SK-N-SH (cell line): ENCODE measurements around the gene CASK. TPM values are rescaled to one million over a fixed set of nuclear protein-coding genes. Genes with fewer than 3 reads are reported as not detected.

Source experiments
- CTCF ChIA-PET: fragments of 300-600, 350-600 bp; formaldehyde crosslinking; extraction: SDS; loops from one replicate; lab custom pipeline; 2021; lab: Yijun Ruan, JAX
- POLR2A ChIA-PET: fragments of 350-600 bp; sonication (Branson Sonifier 250); formaldehyde crosslinking; extraction: SDS; loops from one replicate; lab custom pipeline; 2020; ENCODE audit warnings: antibody characterized with exemption, inconsistent platforms; lab: Yijun Ruan, JAX
- DNase-seq: peaks from one replicate; pipeline ENCODE4 v3.0.0; 2012
- H2AFZ ChIP-seq: fragments of 200-600 bp; sonication (generic); 2 replicates; pipeline ENCODE4 v1.8.1; 2016; ENCODE audit warnings: antibody characterized with exemption, mild to moderate bottlenecking, low read depth
- H3F3A ChIP-seq: fragments of 200-600 bp; sonication (generic); replicated peaks from 2 replicates; pipeline ENCODE3; 2016; ENCODE audit warnings: antibody characterized with exemption, mild to moderate bottlenecking; ENCODE audit not compliant: insufficient read depth
- H3K27ac ChIP-seq, 2 experiments: fragments of 200-500 bp in 1 of 2; fragments of 200-600 bp in 1 of 2; sonication (Bioruptor generic) in 1 of 2; sonication (generic), shearing (Covaris generic) in 1 of 2; 2 replicates each; pipeline versions ENCODE4 v1.5.1 to v1.6.1; 2014 to 2016; ENCODE audit warnings: low read depth in 2 of 2, inconsistent platforms in 1 of 2, low read length in 1 of 2, mild to moderate bottlenecking in 1 of 2, mixed read lengths in 1 of 2
- H3K27me3 ChIP-seq: fragments of 200-600 bp; sonication (generic), shearing (Covaris generic); 2 replicates; pipeline ENCODE4 v1.6.1; 2016; ENCODE audit warnings: mixed run types; ENCODE audit not compliant: insufficient read depth
- H3K36me3 ChIP-seq, 2 experiments: fragments of 200-500 bp in 1 of 2; fragments of 200-600 bp in 1 of 2; sonication (Bioruptor generic) in 1 of 2; sonication (generic) in 1 of 2; replicated peaks in 1 of 2; 2 replicates each; pipeline versions ENCODE3 to v1.5.1; 2014 to 2016; ENCODE audit warnings: low read length in 1 of 2, mild to moderate bottlenecking in 1 of 2; ENCODE audit not compliant: insufficient read depth in 2 of 2, control insufficient read depth in 1 of 2
- H3K4me1 ChIP-seq, 2 experiments: fragments of 200-500 bp in 1 of 2; fragments of 200-600 bp in 1 of 2; sonication (Bioruptor generic) in 1 of 2; sonication (generic), shearing (Covaris generic) in 1 of 2; 2 replicates each; pipeline versions ENCODE4 v1.5.1 to v1.6.1; 2014 to 2016; ENCODE audit warnings: low read depth in 1 of 2, low read length in 1 of 2, mixed run types in 1 of 2; ENCODE audit not compliant: insufficient read depth in 2 of 2, control insufficient read depth in 1 of 2
- H3K4me2 ChIP-seq: fragments of 200-600 bp; sonication (generic), shearing (Covaris generic); 2 replicates; pipeline ENCODE4 v1.6.1; 2017; ENCODE audit warnings: mixed run types
- H3K4me3 ChIP-seq, 2 experiments: fragments of 200-500 bp in 1 of 2; fragments of 200-600 bp in 1 of 2; sonication (Bioruptor generic) in 1 of 2; sonication (generic), shearing (Covaris generic) in 1 of 2; 2 replicates each; pipeline versions ENCODE4 v1.5.1 to v1.8.1; 2014 to 2016; ENCODE audit warnings: low read depth in 2 of 2, inconsistent platforms in 1 of 2, low read length in 1 of 2, mild to moderate bottlenecking in 1 of 2, mixed read lengths in 1 of 2, moderate library complexity in 1 of 2
- H3K79me2 ChIP-seq: fragments of 200-600 bp; sonication (generic); 2 replicates; pipeline ENCODE4 v1.8.1; 2017; ENCODE audit warnings: mild to moderate bottlenecking; ENCODE audit not compliant: insufficient read depth
- H3K9ac ChIP-seq: fragments of 200-600 bp; sonication (generic); 2 replicates; pipeline ENCODE4 v1.6.1; 2017; ENCODE audit warnings: mixed run types
- H3K9me2 ChIP-seq: fragments of 200-600 bp; sonication (generic); 2 replicates; pipeline ENCODE4 v1.6.1; 2017; ENCODE audit warnings: mixed run types
- H3K9me3 ChIP-seq: fragments of 200-600 bp; sonication (generic); 2 replicates; pipeline ENCODE4 v1.6.1; 2017; ENCODE audit warnings: mixed run types, mild to moderate bottlenecking, moderate library complexity
- H4K20me1 ChIP-seq: fragments of 200-600 bp; sonication (generic); 2 replicates; pipeline ENCODE4 v1.6.1; 2017; ENCODE audit warnings: mild to moderate bottlenecking, mixed run types; ENCODE audit not compliant: insufficient read depth
- CHD2 ChIP-seq: fragments of 150-350 bp; IDR thresholded peaks from 2 replicates; pipeline ENCODE4 v1.6.1; 2018; ENCODE audit warnings: low read length; ENCODE audit not compliant: partially characterized antibody
- CTCF ChIP-seq: fragments of 200-600 bp; sonication (generic); IDR thresholded peaks from 2 replicates; pipeline ENCODE4 v1.6.1; 2017; ENCODE audit warnings: antibody characterized with exemption, mild to moderate bottlenecking, moderate library complexity
- ELF1 ChIP-seq: IDR thresholded peaks from 2 replicates; pipeline ENCODE4 v1.4.0; 2012
- EZH2phosphoT487 ChIP-seq: fragments of 200-600 bp; sonication (generic); IDR thresholded peaks from 2 replicates; pipeline ENCODE4 v1.6.1; 2017; ENCODE audit warnings: low read depth, mixed run types, mild to moderate bottlenecking, antibody characterized with exemption, moderate library complexity, borderline replicate concordance
- FOXM1 ChIP-seq: IDR thresholded peaks from 2 replicates; pipeline ENCODE4 v1.4.0; 2012; ENCODE audit warnings: low read depth, mild to moderate bottlenecking
- GABPA ChIP-seq: IDR thresholded peaks from 2 replicates; pipeline ENCODE4 v1.4.0; 2012; ENCODE audit warnings: low read depth, mild to moderate bottlenecking
- GATA2 ChIP-seq: sonication (generic); formaldehyde crosslinking; IDR thresholded peaks from 2 replicates; pipeline ENCODE4 v1.5.0; 2020; ENCODE audit warnings: mild to moderate bottlenecking, missing genetic modification reagents
- MAX ChIP-seq: IDR thresholded peaks from 2 replicates; pipeline ENCODE4 v1.4.0; 2012; ENCODE audit warnings: low read depth
- MXI1 ChIP-seq: IDR thresholded peaks from 2 replicates; pipeline ENCODE4 v1.6.1; 2012; ENCODE audit warnings: mild to moderate bottlenecking, low read depth, low read length, improper control_type of control experiment
- NFIC ChIP-seq: IDR thresholded peaks from 2 replicates; pipeline ENCODE4 v1.4.0; 2012; ENCODE audit warnings: borderline replicate concordance
- NRF1 ChIP-seq: IDR thresholded peaks from 2 replicates; pipeline ENCODE4 v1.6.1; 2012; ENCODE audit warnings: low read depth, mild to moderate bottlenecking, low read length
- POLR2AphosphoS5 ChIP-seq: IDR thresholded peaks from 2 replicates; pipeline ENCODE4 v1.6.1; 2012; ENCODE audit warnings: low read depth, low read length
- RAD21 ChIP-seq: IDR thresholded peaks from 2 replicates; pipeline ENCODE4 v1.6.1; 2012; ENCODE audit warnings: mild to moderate bottlenecking, low read length
- TAF1 ChIP-seq: IDR thresholded peaks from 2 replicates; pipeline ENCODE4 v1.6.1; 2012; ENCODE audit warnings: low read depth, mild to moderate bottlenecking, low read length, moderate library complexity, borderline replicate concordance
- TEAD4 ChIP-seq: IDR thresholded peaks from 2 replicates; pipeline ENCODE4 v1.4.0; 2012; ENCODE audit warnings: mild to moderate bottlenecking, borderline replicate concordance; ENCODE audit not compliant: insufficient read depth
- WGBS: methylation state at CpG from one replicate; pipeline ENCODE4 v1.1.6; 2017; ENCODE audit warnings: low lambda C conversion rate; 5-methylcytosine and 5-hydroxymethylcytosine counted together
- polyA plus RNA-seq, 3 experiments: library from polyadenylated mRNA; depleted of rRNA; stranded (reverse); fragments of >200 nt; gene quantifications; 2 replicates each; pipeline ENCODE4 v1.2.3, GENCODE V29; 2012
- TF ChIP-seq, protein P1 (sequence below): IDR thresholded peaks from 2 replicates; pipeline ENCODE4 v1.6.1; 2012; ENCODE audit warnings: mild to moderate bottlenecking, low read depth, low read length, moderate library complexity

CASK gene
- polyA plus RNA-seq, 1 of the 3 experiments (the other 2 are of a cell fraction): 7.0 TPM

DNA sequence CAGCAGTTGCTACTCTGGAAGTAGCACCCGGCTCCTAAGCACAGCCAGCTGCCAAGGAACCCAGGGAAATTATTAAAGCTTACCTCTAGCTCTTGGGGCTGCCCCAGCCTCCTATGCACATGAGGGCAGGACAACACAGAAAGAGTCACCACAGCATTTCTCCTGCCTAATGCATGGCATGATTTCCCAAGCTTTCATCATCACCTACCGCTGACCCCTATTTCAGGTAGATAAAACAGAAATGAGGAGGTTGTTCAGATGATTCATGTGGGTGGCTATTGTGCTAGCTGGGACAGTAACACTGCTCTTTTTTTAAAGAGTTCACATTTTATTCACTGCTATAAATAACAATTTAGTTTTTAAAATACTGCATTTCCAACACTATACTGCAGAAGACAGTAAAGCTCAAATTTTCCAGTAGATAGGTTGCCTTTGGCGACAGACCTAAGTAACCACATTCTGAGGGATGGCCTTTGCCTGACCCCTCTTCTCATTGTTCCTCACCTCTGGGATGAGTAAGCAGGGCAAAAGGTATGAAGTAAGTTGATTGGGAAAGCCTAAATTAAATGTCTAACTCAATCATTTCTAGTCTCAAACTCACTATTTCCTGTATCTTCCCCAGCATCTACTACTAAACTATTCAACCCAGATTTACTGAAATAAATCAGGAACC, 16.7 kb downstream of the CASK start:
- Histone ChIP-seq H3K27me3 (no peaks in the 10 kb centered on the region), H3K4me3 (no peak overlapping the region), H3K4me1 (no peaks in the 10 kb centered on the region), H3K79me2 (peaks cover 24% of the 10 kb centered on the region), H3K27ac (no peak overlapping the region), H3K9me2 (no peaks in the 10 kb centered on the region), H2AFZ (no peak overlapping the region), H4K20me1 (peaks cover 8% of the 10 kb centered on the region; the same call in 1 of the 2 replicates), H3F3A (no peaks in the 10 kb centered on the region), H3K36me3 (no peaks in the 10 kb centered on the region), H3K9ac (no peak overlapping the region), H3K4me2 (no peak overlapping the region), H3K9me3 (no peaks in the 10 kb centered on the region)
- WGBS: 35% methylated on average over 3 of the region's 3 CpGs
- ChIA-PET CTCF (no interaction called here), POLR2A (no interaction called here)
- no peak for DNase-seq
- TF ChIP-seq TEAD4 (no peak), FOXM1 (no peak), TAF1 (no peak), MAX (no peak), CHD2 (no peak), NRF1 (no peak), CTCF (no peak), MXI1 (no peak), NFIC (no peak), GABPA (no peak), EZH2phosphoT487 (no peak), ELF1 (no peak), RAD21 (no peak), POLR2AphosphoS5 (no peak), GATA2 (no peak)
- TF ChIP-seq, protein P1, sequence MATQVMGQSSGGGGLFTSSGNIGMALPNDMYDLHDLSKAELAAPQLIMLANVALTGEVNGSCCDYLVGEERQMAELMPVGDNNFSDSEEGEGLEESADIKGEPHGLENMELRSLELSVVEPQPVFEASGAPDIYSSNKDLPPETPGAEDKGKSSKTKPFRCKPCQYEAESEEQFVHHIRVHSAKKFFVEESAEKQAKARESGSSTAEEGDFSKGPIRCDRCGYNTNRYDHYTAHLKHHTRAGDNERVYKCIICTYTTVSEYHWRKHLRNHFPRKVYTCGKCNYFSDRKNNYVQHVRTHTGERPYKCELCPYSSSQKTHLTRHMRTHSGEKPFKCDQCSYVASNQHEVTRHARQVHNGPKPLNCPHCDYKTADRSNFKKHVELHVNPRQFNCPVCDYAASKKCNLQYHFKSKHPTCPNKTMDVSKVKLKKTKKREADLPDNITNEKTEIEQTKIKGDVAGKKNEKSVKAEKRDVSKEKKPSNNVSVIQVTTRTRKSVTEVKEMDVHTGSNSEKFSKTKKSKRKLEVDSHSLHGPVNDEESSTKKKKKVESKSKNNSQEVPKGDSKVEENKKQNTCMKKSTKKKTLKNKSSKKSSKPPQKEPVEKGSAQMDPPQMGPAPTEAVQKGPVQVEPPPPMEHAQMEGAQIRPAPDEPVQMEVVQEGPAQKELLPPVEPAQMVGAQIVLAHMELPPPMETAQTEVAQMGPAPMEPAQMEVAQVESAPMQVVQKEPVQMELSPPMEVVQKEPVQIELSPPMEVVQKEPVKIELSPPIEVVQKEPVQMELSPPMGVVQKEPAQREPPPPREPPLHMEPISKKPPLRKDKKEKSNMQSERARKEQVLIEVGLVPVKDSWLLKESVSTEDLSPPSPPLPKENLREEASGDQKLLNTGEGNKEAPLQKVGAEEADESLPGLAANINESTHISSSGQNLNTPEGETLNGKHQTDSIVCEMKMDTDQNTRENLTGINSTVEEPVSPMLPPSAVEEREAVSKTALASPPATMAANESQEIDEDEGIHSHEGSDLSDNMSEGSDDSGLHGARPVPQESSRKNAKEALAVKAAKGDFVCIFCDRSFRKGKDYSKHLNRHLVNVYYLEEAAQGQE: no peak
